GM23248 (cell line): ENCODE measurements around the gene SPEM1.

Experiments
- EZH2 ChIP-seq: fragments of 200-600 bp; sonication (generic); IDR thresholded peaks from 2 replicates; pipeline ENCODE4 v1.6.1; 2018; ENCODE audit warnings: antibody characterized with exemption, mild to moderate bottlenecking; ENCODE audit not compliant: insufficient read depth, poor library complexity, severe bottlenecking
- EZH2phosphoT487 ChIP-seq: fragments of 200-600 bp; sonication (generic); IDR thresholded peaks from 2 replicates; pipeline ENCODE4 v1.6.1; 2018; ENCODE audit warnings: antibody characterized with exemption, moderate library complexity, mild to moderate bottlenecking, low read depth; ENCODE audit not compliant: insufficient read depth

DNA sequence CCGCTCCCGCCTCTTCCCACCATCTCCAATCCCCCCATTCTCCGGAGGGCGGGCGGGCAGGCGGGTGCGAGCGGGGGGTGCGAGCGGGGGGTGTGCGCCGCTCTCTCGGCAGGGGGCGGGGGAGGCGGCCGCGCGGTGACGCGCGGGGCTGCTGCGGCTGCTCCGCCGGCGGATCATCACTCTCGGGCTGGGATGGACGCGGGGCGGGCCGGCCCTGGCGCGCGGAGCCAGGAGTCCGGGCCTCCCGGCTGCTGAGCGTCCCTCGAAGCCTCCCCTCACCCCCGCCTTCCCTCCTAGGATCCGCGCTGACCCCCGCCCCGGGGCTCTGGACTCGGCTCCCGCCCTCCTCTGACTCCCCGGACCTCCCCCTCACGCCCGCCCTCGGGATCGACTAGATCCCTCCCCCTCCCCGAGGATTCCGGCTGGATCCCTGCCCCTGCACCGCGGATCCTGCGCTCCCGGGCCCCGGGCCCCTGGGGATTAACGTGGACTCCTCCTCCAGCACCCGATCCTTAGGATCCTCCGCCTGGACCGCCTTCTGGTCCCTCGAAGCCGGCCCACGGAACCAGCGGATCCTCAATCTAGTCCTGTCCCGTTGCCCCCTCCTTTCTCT is 15.3 kb upstream of the SPEM1 start:
- no peak for TF ChIP-seq EZH2
- no peak for TF ChIP-seq EZH2phosphoT487
